Ascending aorta (tissue), 2 donors: Measurements from ENCODE around the gene MAS1L. TPM values are rescaled to one million over a fixed set of nuclear protein-coding genes. Genes with fewer than 3 reads are reported as not detected.

Experiments
- DNase-seq, 2 donors: peaks; one replicate each; pipeline ENCODE4 v3.0.0-alpha.2; 2019; ENCODE audit warnings: low spot score in 2 of 2
- H3K27ac ChIP-seq, 2 donors: fragments of 200-600 bp; sonication (generic); one replicate each; pipeline ENCODE4 v1.5.1; 2016 to 2017; ENCODE audit warnings: mild to moderate bottlenecking in 1 of 2
- H3K27me3 ChIP-seq: fragments of 200-600 bp; sonication (generic); one replicate; pipeline ENCODE4 v1.5.1; 2017
- H3K36me3 ChIP-seq, 2 donors: fragments of 200-600 bp; sonication (generic); one replicate each; pipeline ENCODE4 v1.5.1; 2016
- H3K4me1 ChIP-seq, 2 donors: fragments of 200-600 bp; sonication (generic); one replicate each; pipeline ENCODE4 v1.5.1; 2016 to 2017; ENCODE audit warnings: mild to moderate bottlenecking in 1 of 2
- H3K4me3 ChIP-seq, 2 donors: fragments of 200-600 bp; sonication (generic); one replicate each; pipeline ENCODE4 v1.5.1; 2016 to 2017; ENCODE audit warnings: mild to moderate bottlenecking in 1 of 2
- H3K9me3 ChIP-seq, 2 donors: fragments of 200-600 bp; sonication (generic); one replicate each; pipeline ENCODE4 v1.5.1; 2016
- intact Hi-C: fragments of 100-400 bp; cut with DNase I; formaldehyde crosslinking; loops from one replicate; pipeline ENCODE4 v1.15.1; 2023
- total RNA-seq: library from RNA; depleted of rRNA; stranded (reverse); fragments of >200 nt; gene quantifications from one replicate; pipeline ENCODE4 v1.1.0, GENCODE V29; 2016
- TF ChIP-seq, protein P1 (sequence below), 3 experiments: fragments of 200-600 bp in 2 of 3; fragments of 450-650 bp in 1 of 3; sonication (generic) in 2 of 3; IDR thresholded peaks; one replicate each; pipeline ENCODE4 v1.5.1; 2016 to 2019; ENCODE audit warnings: antibody characterized with exemption in 3 of 3, mild to moderate bottlenecking in 1 of 3, moderate library complexity in 1 of 3

Gene MAS1L
- total RNA-seq, 1 donor from 2014 or later, result not detected

DNA sequence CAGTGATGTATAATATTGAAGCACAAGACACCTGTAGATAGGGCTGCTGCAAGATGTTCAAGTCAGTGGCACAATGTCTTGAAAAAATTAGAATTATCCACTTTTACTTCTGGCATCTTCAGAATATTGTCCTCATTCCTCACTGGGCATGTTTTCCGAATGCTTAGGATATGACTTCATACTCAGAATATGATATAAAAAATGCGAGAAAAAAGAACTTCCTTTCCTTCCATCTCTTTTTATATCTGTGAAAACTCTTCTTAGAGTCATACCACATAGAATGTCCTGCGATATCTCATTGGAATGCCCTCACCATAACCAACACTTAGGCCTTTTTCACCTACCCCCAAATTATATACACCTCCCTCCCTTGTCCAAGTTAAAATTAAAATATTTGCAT lies 4.6 kb downstream of the MAS1L start:
- DNase-seq, result no peak
- Histone ChIP-seq H3K27ac (no peak overlapping the region), H3K4me3 (no peak overlapping the region), H3K4me1 (no peaks in the 10 kb centered on the region), H3K36me3 (no peaks in the 10 kb centered on the region), H3K27me3 (no peaks in the 10 kb centered on the region), H3K9me3 (no peaks in the 10 kb centered on the region)
- TF ChIP-seq, protein P1, sequence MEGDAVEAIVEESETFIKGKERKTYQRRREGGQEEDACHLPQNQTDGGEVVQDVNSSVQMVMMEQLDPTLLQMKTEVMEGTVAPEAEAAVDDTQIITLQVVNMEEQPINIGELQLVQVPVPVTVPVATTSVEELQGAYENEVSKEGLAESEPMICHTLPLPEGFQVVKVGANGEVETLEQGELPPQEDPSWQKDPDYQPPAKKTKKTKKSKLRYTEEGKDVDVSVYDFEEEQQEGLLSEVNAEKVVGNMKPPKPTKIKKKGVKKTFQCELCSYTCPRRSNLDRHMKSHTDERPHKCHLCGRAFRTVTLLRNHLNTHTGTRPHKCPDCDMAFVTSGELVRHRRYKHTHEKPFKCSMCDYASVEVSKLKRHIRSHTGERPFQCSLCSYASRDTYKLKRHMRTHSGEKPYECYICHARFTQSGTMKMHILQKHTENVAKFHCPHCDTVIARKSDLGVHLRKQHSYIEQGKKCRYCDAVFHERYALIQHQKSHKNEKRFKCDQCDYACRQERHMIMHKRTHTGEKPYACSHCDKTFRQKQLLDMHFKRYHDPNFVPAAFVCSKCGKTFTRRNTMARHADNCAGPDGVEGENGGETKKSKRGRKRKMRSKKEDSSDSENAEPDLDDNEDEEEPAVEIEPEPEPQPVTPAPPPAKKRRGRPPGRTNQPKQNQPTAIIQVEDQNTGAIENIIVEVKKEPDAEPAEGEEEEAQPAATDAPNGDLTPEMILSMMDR (IDR thresholded peaks at IDR 0.05), result no peak
- intact Hi-C loops, result no loop called here

DNA sequence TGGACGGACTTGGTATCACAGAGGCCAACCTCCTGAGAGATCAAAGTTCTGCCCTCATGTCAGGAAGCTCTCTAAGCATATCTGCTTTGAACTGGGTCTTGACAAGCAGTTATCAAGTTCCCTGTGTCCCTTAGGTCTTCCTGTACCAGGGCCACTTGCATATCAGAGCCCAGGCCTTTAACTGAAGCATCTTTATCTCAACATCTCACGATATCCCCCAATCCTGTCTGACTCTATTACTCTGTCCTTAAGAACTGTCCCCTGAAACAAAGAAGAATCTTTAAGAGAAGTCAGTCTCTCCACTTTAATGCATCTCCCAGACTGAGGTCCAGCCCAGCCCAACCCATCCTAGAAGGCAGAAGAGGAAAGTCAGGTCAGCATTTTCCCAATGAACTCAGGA lies 8.2 kb downstream of the MAS1L start:
- DNase-seq, result no peak
- no peak overlapping the region for H3K4me3 ChIP-seq
- no peaks in the 10 kb centered on the region for H3K27me3 ChIP-seq
- intact Hi-C loops, result no loop called here
- no peaks in the 10 kb centered on the region for H3K36me3 ChIP-seq
- H3K9me3 ChIP-seq, result no peaks in the 10 kb centered on the region
- no peaks in the 10 kb centered on the region for H3K4me1 ChIP-seq
- TF ChIP-seq, protein P1 (IDR thresholded peaks at IDR 0.05), result no peak
- no peak overlapping the region for H3K27ac ChIP-seq

DNA sequence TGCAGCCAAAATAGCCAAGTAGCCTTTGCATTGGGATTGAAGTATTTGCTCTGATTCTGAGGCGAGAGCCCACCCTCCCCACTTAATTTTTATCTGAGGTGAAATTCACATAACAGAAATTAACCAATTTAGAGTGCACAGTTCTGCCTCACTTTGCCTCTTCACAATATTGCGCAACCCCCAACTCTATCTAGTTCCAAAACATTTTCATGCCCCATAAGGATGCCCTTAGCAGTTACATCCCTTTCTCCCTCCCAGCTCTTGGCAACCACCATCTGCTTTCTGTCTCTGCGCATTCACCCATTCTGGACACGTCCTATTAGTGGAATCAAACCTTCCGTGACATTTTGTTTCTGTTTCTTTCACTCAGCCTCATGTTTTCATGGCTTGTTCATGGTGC lies 9.0 kb downstream of the MAS1L start:
- Histone ChIP-seq H3K4me3 (no peak overlapping the region), H3K9me3 (no peaks in the 10 kb centered on the region), H3K27me3 (no peaks in the 10 kb centered on the region), H3K27ac (no peak overlapping the region), H3K4me1 (no peaks in the 10 kb centered on the region), H3K36me3 (no peaks in the 10 kb centered on the region)
- intact Hi-C loops, result no loop called here
- DNase-seq, result no peak
- TF ChIP-seq, protein P1 (IDR thresholded peaks at IDR 0.05), result no peak

DNA sequence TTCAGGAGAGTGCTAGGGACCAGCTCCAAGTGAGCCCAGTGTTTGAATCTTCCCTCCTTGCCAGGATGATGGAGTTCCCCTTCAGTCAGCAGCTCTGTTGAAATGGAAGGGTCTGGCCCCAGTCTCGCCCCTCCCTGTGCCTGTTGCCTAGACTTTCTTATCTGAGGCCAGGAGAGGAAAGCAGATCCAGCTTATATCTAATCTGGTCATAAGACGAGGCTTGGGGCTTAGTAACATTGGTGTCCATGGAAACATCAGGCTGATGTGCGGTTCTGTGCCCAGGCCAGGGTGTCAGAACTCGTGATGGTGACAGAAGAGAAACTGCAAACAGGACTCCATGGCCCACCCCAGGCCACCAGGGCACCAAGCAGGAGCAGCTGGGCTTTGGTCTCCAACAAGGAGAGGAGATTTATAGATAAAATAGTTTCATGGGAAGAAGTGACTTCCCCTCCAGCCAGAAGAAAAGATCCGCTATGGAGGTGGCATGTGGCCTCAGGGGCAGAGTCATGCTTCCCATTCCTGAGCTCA lies 9.8 kb downstream of the MAS1L start:
- H3K27me3 ChIP-seq, result no peaks in the 10 kb centered on the region
- DNase-seq, result no peak
- H3K4me3 ChIP-seq, result no peak overlapping the region
- no peak overlapping the region for H3K27ac ChIP-seq
- TF ChIP-seq, protein P1 (IDR thresholded peaks at IDR 0.05), result no peak
- no peaks in the 10 kb centered on the region for H3K36me3 ChIP-seq
- no peaks in the 10 kb centered on the region for H3K9me3 ChIP-seq
- H3K4me1 ChIP-seq, result no peaks in the 10 kb centered on the region
- intact Hi-C loops, result no loop called here

DNA sequence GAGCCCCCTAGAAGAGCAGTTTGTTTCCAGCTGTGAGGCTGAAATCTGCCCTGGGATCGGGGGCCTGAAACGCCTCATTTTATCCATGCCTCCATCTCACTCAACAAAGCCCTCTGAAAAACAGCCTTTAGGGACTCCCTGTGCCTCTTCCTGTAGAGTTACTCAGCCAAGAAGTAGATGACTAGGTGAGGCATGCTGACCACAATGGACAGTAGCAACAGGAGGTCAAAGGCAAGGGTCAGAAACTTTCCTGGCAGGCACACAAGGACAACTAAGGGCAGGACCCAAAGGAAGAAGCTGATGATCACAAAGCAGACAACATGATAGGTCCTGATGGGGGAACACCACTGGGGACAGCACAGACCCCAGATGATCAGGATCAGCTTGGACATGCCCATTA lies 12.8 kb downstream of the MAS1L start:
- Histone ChIP-seq H3K27me3 (no peaks in the 10 kb centered on the region), H3K36me3 (no peaks in the 10 kb centered on the region), H3K27ac (no peak overlapping the region), H3K9me3 (no peaks in the 10 kb centered on the region), H3K4me3 (no peak overlapping the region), H3K4me1 (no peaks in the 10 kb centered on the region)
- intact Hi-C loops, result no loop called here
- no peak for DNase-seq
- TF ChIP-seq, protein P1 (IDR thresholded peaks at IDR 0.05), result no peak

DNA sequence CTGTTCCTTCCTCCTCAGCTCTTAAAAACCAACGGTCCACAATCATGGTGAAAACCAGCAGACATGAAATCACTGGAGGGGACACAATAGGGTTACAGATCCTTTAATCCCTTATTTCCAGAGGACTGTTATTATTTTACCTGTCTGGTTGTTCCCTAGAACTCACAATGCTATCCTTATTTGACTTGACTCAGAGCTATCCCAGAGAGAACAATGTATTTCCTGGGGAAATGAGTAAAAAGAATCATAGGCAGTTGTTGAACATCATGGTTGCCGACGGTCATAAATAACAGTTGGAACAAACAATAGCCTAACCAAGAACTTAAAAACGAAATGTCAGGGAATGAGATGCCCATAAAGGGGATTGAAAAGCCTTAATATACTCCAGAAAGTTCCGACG lies 21.5 kb downstream of the MAS1L start:
- intact Hi-C loops, result no loop called here
- Histone ChIP-seq H3K9me3 (no peaks in the 10 kb centered on the region), H3K4me1 (no peaks in the 10 kb centered on the region), H3K4me3 (no peak overlapping the region), H3K27me3 (no peaks in the 10 kb centered on the region), H3K36me3 (no peaks in the 10 kb centered on the region), H3K27ac (no peak overlapping the region)
- DNase-seq, result no peak
- TF ChIP-seq, protein P1 (IDR thresholded peaks at IDR 0.05), result no peak
